OCI-LY1 (cell line): Measurements from ENCODE around the gene MAPT.

Experiments used
- H2AFZ ChIP-seq: fragments of 200-600 bp; sonication (generic), shearing (Covaris generic); 2 replicates; pipeline ENCODE4 v1.6.0; 2014; ENCODE audit warnings: antibody characterized with exemption, mild to moderate bottlenecking, low read length
- H3F3A ChIP-seq: fragments of 200-600 bp; sonication (generic), shearing (Covaris generic); 2 replicates; pipeline ENCODE4 v1.6.0; 2014; ENCODE audit warnings: mild to moderate bottlenecking, antibody characterized with exemption, low read length, moderate library complexity; ENCODE audit not compliant: insufficient read depth
- H3K27ac ChIP-seq: fragments of 200-600 bp; sonication (generic); 2 replicates; pipeline ENCODE4 v1.5.1; 2014; ENCODE audit warnings: low read length, mixed run types, mild to moderate bottlenecking, low read depth; ENCODE audit not compliant: poor library complexity, severe bottlenecking
- H3K27me3 ChIP-seq: fragments of 200-600 bp; sonication (generic); 2 replicates; pipeline ENCODE4 v1.6.0; 2014; ENCODE audit warnings: antibody characterized with exemption, mild to moderate bottlenecking, low read length, moderate library complexity; ENCODE audit not compliant: insufficient read depth
- H3K36me3 ChIP-seq: fragments of 200-600 bp; sonication (generic); 2 replicates; pipeline ENCODE4 v1.6.1; 2014; ENCODE audit warnings: mild to moderate bottlenecking, antibody characterized with exemption, low read length, moderate library complexity, mixed read lengths; ENCODE audit not compliant: insufficient read depth
- H3K4me1 ChIP-seq: fragments of 200-600 bp; sonication (generic); 2 replicates; pipeline ENCODE4 v1.5.1; 2014; ENCODE audit warnings: mild to moderate bottlenecking, low read length, moderate library complexity; ENCODE audit not compliant: insufficient read depth, severe bottlenecking
- H3K4me2 ChIP-seq: fragments of 200-600 bp; sonication (generic), shearing (Covaris generic); 2 replicates; pipeline ENCODE4 v1.6.1; 2014; ENCODE audit warnings: low read length
- H3K4me3 ChIP-seq: fragments of 200-600 bp; sonication (generic); 2 replicates; pipeline ENCODE4 v1.5.1; 2014; ENCODE audit warnings: low read length, low read depth, mild to moderate bottlenecking, mixed read lengths; ENCODE audit not compliant: poor library complexity, severe bottlenecking
- H3K79me2 ChIP-seq: fragments of 200-600 bp; shearing (Covaris generic); 2 replicates; pipeline ENCODE4 v1.6.1; 2016; ENCODE audit warnings: mixed run types, low read length, mixed read lengths; ENCODE audit not compliant: insufficient read depth
- H3K9ac ChIP-seq: fragments of 200-600 bp; sonication (generic), shearing (Covaris generic); 2 replicates; pipeline ENCODE4 v1.6.1; 2014; ENCODE audit warnings: mild to moderate bottlenecking, low read length, mixed read lengths
- H3K9me2 ChIP-seq: fragments of 200-600 bp; sonication (generic), shearing (Covaris generic); 2 replicates; pipeline ENCODE4 v1.6.1; 2014; ENCODE audit warnings: low read depth, mild to moderate bottlenecking, low read length, mixed read lengths
- H3K9me3 ChIP-seq: fragments of 200-600 bp; shearing (Covaris generic); 2 replicates; pipeline ENCODE4 v1.6.1; 2014; ENCODE audit warnings: low read length, mixed read lengths
- H4K20me1 ChIP-seq: fragments of 200-600 bp; sonication (generic), shearing (Covaris generic); 2 replicates; pipeline ENCODE4 v1.6.0; 2016; ENCODE audit warnings: mild to moderate bottlenecking, low read length; ENCODE audit not compliant: insufficient read depth
- CTCF ChIP-seq: fragments of 200-600 bp; sonication (generic), shearing (Covaris generic); IDR thresholded peaks from 2 replicates; pipeline ENCODE4 v1.5.1; 2017; ENCODE audit warnings: mild to moderate bottlenecking, antibody characterized with exemption, low read length, moderate library complexity, mixed read lengths
- EZH2 ChIP-seq: fragments of 200-600 bp; sonication (generic), shearing (Covaris generic); IDR thresholded peaks from 2 replicates; pipeline ENCODE4 v1.8.0; 2017; ENCODE audit warnings: borderline replicate concordance, mixed run types, mild to moderate bottlenecking, antibody characterized with exemption, low read length, moderate library complexity, mixed read lengths

The MAPT gene

DNA sequence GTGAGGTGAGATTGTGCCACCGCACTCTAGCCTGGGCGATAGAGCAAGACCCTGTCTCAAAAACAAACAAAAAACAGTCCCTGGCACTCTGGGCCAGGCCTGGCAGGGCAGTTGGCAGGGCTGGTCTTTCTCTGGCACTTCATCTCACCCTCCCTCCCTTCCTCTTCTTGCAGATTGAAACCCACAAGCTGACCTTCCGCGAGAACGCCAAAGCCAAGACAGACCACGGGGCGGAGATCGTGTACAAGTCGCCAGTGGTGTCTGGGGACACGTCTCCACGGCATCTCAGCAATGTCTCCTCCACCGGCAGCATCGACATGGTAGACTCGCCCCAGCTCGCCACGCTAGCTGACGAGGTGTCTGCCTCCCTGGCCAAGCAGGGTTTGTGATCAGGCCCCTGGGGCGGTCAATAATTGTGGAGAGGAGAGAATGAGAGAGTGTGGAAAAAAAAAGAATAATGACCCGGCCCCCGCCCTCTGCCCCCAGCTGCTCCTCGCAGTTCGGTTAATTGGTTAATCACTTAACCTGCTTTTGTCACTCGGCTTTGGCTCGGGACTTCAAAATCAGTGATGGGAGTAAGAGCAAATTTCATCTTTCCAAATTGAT lies 129.5 kb downstream of the MAPT start:
- Histone ChIP-seq H3K9me3 (no peaks in the 10 kb centered on the region), H3K4me2 (no peak overlapping the region), H3K4me1 (peaks cover 43% of the 10 kb centered on the region), H3F3A (no peaks in the 10 kb centered on the region), H3K9me2 (no peaks in the 10 kb centered on the region), H4K20me1 (no peaks in the 10 kb centered on the region), H3K9ac (no peak overlapping the region), H3K27me3 (no peaks in the 10 kb centered on the region), H3K4me3 (no peak overlapping the region), H3K79me2 (no peaks in the 10 kb centered on the region), H2AFZ (no peak overlapping the region), H3K36me3 (peaks cover 35% of the 10 kb centered on the region; the same call in 1 of the 2 replicates), H3K27ac (no peak overlapping the region)
- no peak for TF ChIP-seq EZH2
- TF ChIP-seq CTCF = no peak

DNA sequence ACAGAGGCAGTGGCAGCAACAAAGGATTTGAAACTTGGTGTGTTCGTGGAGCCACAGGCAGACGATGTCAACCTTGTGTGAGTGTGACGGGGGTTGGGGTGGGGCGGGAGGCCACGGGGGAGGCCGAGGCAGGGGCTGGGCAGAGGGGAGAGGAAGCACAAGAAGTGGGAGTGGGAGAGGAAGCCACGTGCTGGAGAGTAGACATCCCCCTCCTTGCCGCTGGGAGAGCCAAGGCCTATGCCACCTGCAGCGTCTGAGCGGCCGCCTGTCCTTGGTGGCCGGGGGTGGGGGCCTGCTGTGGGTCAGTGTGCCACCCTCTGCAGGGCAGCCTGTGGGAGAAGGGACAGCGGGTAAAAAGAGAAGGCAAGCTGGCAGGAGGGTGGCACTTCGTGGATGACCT lies 130.2 kb downstream of the MAPT start:
- no peaks in the 10 kb centered on the region for H4K20me1 ChIP-seq
- TF ChIP-seq CTCF (no peak), EZH2 (no peak)
- H3K9me3 ChIP-seq = no peaks in the 10 kb centered on the region
- peaks cover 48% of the 10 kb centered on the region for H3K4me1 ChIP-seq
- no peaks in the 10 kb centered on the region for H3F3A ChIP-seq
- no peaks in the 10 kb centered on the region for H3K27me3 ChIP-seq
- peaks cover 35% of the 10 kb centered on the region; the same call in 1 of the 2 replicates for H3K36me3 ChIP-seq
- no peak overlapping the region for H3K4me3 ChIP-seq
- no peak overlapping the region for H3K9ac ChIP-seq
- no peaks in the 10 kb centered on the region for H3K79me2 ChIP-seq
- no peaks in the 10 kb centered on the region for H3K9me2 ChIP-seq
- H3K4me2 ChIP-seq = no peak overlapping the region
- no peak overlapping the region for H3K27ac ChIP-seq
- H2AFZ ChIP-seq = no peak overlapping the region

- no peak overlapping the region for H3K27ac ChIP-seq
- no peak overlapping the region for H2AFZ ChIP-seq
- H3K27me3 ChIP-seq = no peaks in the 10 kb centered on the region
- peaks cover 37% of the 10 kb centered on the region; the same call in 1 of the 2 replicates for H3K36me3 ChIP-seq
- TF ChIP-seq CTCF (no peak), EZH2 (no peak)
- H3K9me3 ChIP-seq = no peaks in the 10 kb centered on the region
- no peaks in the 10 kb centered on the region for H4K20me1 ChIP-seq
- no peak overlapping the region for H3K9ac ChIP-seq
- H3K4me2 ChIP-seq = no peak overlapping the region
- peaks cover 44% of the 10 kb centered on the region for H3K4me1 ChIP-seq
- no peaks in the 10 kb centered on the region for H3F3A ChIP-seq
- H3K4me3 ChIP-seq = no peak overlapping the region
- H3K79me2 ChIP-seq = no peaks in the 10 kb centered on the region
- no peaks in the 10 kb centered on the region for H3K9me2 ChIP-seq
Observed at GRCh38 chr17:46025060-46025459, 130.7 kb downstream of the MAPT start.
